ENCODE measurements around the gene PTGDS. TPM values are rescaled to one million over a fixed set of nuclear protein-coding genes. Genes with fewer than 3 reads are reported as not detected.

PTGDS gene
- total RNA-seq, 3 donors from 2014 or later (not counting 1 experiment from before 2014, with no cell fraction given): 157 to 361 (median 296) TPM

DNA sequence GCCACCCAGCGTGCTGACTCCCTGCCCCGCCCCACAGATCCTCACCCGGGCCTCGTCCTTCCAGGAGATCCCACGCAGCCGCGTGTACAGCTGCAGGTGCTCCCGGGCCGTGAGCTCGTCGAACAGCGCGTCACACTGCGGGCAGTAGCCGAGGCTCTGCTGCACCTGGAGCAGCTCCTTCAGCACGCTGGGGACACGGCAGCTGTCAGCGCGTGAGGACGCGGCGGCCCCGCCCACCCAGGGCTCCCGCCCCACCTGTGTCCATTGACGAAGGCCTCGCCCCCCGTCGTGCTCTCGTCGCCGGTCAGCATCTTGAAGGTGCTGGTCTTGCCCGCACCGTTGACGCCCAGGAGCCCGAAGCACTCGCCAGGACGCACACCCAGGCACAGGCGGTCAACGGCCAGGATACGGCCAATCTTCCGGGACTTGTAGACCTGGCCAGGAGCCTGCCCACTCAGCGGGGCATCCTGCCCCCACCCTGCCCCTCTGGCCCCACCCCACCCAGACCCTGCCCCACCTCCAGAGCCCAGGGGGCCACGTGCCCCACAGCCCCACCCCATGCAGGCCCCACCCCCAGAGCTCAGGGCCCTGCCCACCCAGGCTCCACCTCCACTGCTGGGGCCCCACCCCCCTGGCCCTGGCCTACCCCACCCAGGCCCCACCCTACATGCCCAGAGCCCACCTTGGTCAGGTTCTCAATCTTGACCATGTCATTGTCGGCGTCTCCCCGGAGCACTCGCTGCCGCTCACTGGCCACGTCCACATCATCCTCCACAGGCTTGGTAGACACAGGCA, 32.8 kb downstream of the PTGDS start:
- H3K27ac Mint-ChIP-seq: no peak overlapping the region
- H3K9me3 Mint-ChIP-seq: no peaks in the 10 kb centered on the region
- ATAC-seq (no peak), DNase-seq (no peak)
- H3K27ac ChIP-seq (ENCODE audit: low read length): no peak overlapping the region
- H3K36me3 Mint-ChIP-seq: no peaks in the 10 kb centered on the region
- peaks cover 15% of the 10 kb centered on the region for H3K4me1 ChIP-seq (ENCODE audit: control insufficient read depth, insufficient read depth, low read length)
- TF ChIP-seq, protein P1, sequence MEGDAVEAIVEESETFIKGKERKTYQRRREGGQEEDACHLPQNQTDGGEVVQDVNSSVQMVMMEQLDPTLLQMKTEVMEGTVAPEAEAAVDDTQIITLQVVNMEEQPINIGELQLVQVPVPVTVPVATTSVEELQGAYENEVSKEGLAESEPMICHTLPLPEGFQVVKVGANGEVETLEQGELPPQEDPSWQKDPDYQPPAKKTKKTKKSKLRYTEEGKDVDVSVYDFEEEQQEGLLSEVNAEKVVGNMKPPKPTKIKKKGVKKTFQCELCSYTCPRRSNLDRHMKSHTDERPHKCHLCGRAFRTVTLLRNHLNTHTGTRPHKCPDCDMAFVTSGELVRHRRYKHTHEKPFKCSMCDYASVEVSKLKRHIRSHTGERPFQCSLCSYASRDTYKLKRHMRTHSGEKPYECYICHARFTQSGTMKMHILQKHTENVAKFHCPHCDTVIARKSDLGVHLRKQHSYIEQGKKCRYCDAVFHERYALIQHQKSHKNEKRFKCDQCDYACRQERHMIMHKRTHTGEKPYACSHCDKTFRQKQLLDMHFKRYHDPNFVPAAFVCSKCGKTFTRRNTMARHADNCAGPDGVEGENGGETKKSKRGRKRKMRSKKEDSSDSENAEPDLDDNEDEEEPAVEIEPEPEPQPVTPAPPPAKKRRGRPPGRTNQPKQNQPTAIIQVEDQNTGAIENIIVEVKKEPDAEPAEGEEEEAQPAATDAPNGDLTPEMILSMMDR (IDR thresholded peaks at IDR 0.05): no peak
- H3K9me3 ChIP-seq (ENCODE audit: control insufficient read depth, insufficient read depth, low read length): no peaks in the 10 kb centered on the region
- H3K4me3 ChIP-seq (ENCODE audit: low read length): no peak overlapping the region
- peaks cover 50% of the 10 kb centered on the region for H3K36me3 ChIP-seq (ENCODE audit: control insufficient read depth, insufficient read depth, low read length)
- 97% methylated on average over 48 of the region's 49 CpGs for WGBS (ENCODE audit: insufficient coverage)
- H3K27me3 ChIP-seq (ENCODE audit: control insufficient read depth, insufficient read depth, low read length): no peaks in the 10 kb centered on the region
- H3K4me1 Mint-ChIP-seq: peaks cover 7 to 13% of the 10 kb centered on the region in 2 donors
- H3K27me3 Mint-ChIP-seq (ENCODE audit: low read depth in 2 of 2): no peaks in the 10 kb centered on the region
- intact Hi-C loops (cut with micrococcal nuclease): no loop called here
- H3K4me3 Mint-ChIP-seq: no peak overlapping the region

DNA sequence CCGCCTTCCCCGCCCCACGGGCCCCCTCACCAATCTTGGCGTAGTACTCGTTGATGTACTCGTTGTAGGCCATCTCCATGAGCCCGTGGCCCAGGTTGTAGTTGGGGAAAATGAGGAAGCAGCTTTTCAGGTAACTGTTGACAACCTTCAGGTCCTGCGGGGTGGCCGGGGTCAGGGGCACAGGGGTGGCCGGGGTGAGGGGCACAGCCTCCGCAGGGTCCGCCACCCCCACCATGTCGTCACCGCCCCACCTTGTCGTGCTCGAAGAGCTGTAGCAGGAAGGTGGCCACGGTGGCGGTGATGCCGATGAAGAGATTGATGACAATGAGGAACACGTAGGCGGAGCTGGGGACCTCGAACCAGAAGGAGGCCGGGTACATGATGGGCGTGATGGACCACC, 33.9 kb downstream of the PTGDS start:
- Histone ChIP-seq H3K27me3 (ENCODE audit: control insufficient read depth, insufficient read depth, low read length) (no peaks in the 10 kb centered on the region), H3K9me3 (ENCODE audit: control insufficient read depth, insufficient read depth, low read length) (no peaks in the 10 kb centered on the region), H3K4me3 (ENCODE audit: low read length) (no peak overlapping the region), H3K27ac (ENCODE audit: low read length) (no peak overlapping the region), H3K4me1 (ENCODE audit: control insufficient read depth, insufficient read depth, low read length) (peaks cover 8% of the 10 kb centered on the region), H3K36me3 (ENCODE audit: control insufficient read depth, insufficient read depth, low read length) (peaks cover 58% of the 10 kb centered on the region)
- no peak for ATAC-seq
- H3K9me3 Mint-ChIP-seq: no peaks in the 10 kb centered on the region
- H3K4me1 Mint-ChIP-seq: peaks cover 5 to 8% of the 10 kb centered on the region in 2 donors
- H3K4me3 Mint-ChIP-seq: no peak overlapping the region
- TF ChIP-seq, protein P1 (IDR thresholded peaks at IDR 0.05): no peak
- WGBS (ENCODE audit: insufficient coverage): 94% methylated on average over 24 of the region's 24 CpGs
- no peaks in the 10 kb centered on the region for H3K36me3 Mint-ChIP-seq
- no peak for DNase-seq
- H3K27ac Mint-ChIP-seq: no peak overlapping the region
- intact Hi-C loops (cut with micrococcal nuclease): no loop called here
- no peaks in the 10 kb centered on the region for H3K27me3 Mint-ChIP-seq (ENCODE audit: low read depth in 2 of 2)

DNA sequence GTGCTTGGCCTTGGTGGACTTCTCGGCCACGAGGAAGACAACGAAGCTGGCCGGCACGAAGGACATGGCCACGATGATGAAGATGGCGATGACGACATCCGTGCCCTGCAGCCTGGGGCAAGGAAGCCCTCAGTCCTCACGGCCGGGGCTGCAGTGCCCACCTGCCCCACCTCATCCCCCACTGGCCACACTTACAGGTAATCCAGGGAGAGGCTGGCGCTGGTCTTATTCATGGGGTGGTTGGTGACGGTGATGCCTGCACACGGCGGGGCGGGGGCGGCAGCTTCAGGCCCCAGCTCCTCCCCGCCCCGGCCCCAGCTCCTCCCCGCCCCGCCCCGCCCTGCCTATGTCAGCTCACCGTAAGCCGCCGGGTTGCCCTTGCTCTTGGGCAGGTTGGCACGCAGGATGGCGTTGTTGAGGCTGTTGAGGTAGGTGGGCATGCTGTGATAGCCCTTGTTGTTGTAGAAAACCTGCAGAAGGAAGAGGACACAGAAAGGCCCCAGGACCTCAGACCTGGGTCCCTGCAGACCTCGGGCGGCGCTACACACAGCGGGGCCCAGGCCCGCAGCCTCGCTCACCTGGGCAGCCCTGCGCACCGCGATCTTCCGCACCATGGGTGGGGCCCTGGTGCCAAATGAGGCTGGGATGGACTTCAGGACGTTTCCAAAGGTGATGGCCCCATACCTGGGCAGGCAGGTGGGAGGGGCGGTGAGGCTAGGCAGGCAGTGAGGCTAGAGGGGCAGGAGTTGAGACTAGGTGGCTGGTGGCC, 34.8 kb downstream of the PTGDS start:
- Mint-ChIP-seq H3K4me1 (peaks cover 0 to 3% of the 10 kb centered on the region in 2 donors), H3K27ac (no peak overlapping the region), H3K27me3 (ENCODE audit: low read depth in 2 of 2) (no peaks in the 10 kb centered on the region), H3K4me3 (no peak overlapping the region), H3K36me3 (no peaks in the 10 kb centered on the region), H3K9me3 (no peaks in the 10 kb centered on the region)
- intact Hi-C loops (cut with micrococcal nuclease): no loop called here
- H3K27ac ChIP-seq (ENCODE audit: low read length): no peak overlapping the region
- H3K4me1 ChIP-seq (ENCODE audit: control insufficient read depth, insufficient read depth, low read length): no peaks in the 10 kb centered on the region
- no peak overlapping the region for H3K4me3 ChIP-seq (ENCODE audit: low read length)
- TF ChIP-seq, protein P1 (IDR thresholded peaks at IDR 0.05): no peak
- H3K9me3 ChIP-seq (ENCODE audit: control insufficient read depth, insufficient read depth, low read length): no peaks in the 10 kb centered on the region
- ATAC-seq (no peak), DNase-seq (no peak)
- peaks cover 67% of the 10 kb centered on the region for H3K36me3 ChIP-seq (ENCODE audit: control insufficient read depth, insufficient read depth, low read length)
- WGBS (ENCODE audit: insufficient coverage): 91% methylated on average over 39 of the region's 39 CpGs
- no peaks in the 10 kb centered on the region for H3K27me3 ChIP-seq (ENCODE audit: control insufficient read depth, insufficient read depth, low read length)

Measured in natural killer cell (primary cell).